HepG2 (cell line): ENCODE measurements around the gene STAM. TPM values are rescaled to one million over a fixed set of nuclear protein-coding genes. Genes with fewer than 3 reads are reported as not detected.

ENCODE experiments used
- ATAC-seq: fragments of 200-7000 bp; cut with Tn5 transposase; 3 replicates; pipeline ENCODE4 v1.9.1; 2020; ENCODE audit warnings: mild to moderate bottlenecking, moderate library complexity
- BruUV-seq: library from RNA; stranded (reverse); fragments of 400-500 nt; replicated peaks from 2 replicates; lab custom pipeline; 2021; lab: Mats Ljungman, UMichigan
- CTCF ChIA-PET: fragments of 300-600 bp; formaldehyde crosslinking; extraction: SDS; loops from one replicate; lab custom pipeline; 2021; ENCODE audit warnings: low total read pairs, inconsistent platforms, low intra/inter-chr PET ratio; lab: Yijun Ruan, JAX
- POLR2A ChIA-PET: fragments of 350-600 bp; sonication (Branson Sonifier 250); formaldehyde crosslinking; loops from one replicate; lab custom pipeline; 2020; ENCODE audit warnings: antibody characterized with exemption, inconsistent platforms; lab: Yijun Ruan, JAX
- DNase-seq: peaks from one replicate; pipeline ENCODE4 v3.0.0-alpha.2; 2015; ENCODE audit warnings: low spot score
- FAIRE-seq: peaks from 3 replicates; lab custom pipeline; 2011; peaks lifted over from hg19 to GRCh38; lab: Jason Lieb, UNC
- H2AFZ ChIP-seq: one replicate; pipeline ENCODE4 v1.6.1; 2011; ENCODE audit warnings: low read length, inconsistent platforms
- H3K27ac ChIP-seq: fragments of 300-600 bp; 3 replicates; pipeline ENCODE4 v1.8.0; 2011; ENCODE audit warnings: mixed run types, mild to moderate bottlenecking, mixed read lengths, low read length, inconsistent platforms; ENCODE audit not compliant: insufficient read depth; ENCODE audit errors: extremely low read length
- H3K27me3 ChIP-seq, 2 experiments: fragments of 200-600 bp in 1 of 2; 2 replicates in 1 of 2; 3 replicates in 1 of 2; pipeline versions ENCODE4 v1.6.0 to v1.8.0; 2011; ENCODE audit warnings: low read length in 2 of 2, mild to moderate bottlenecking in 2 of 2, moderate library complexity in 2 of 2, inconsistent platforms in 1 of 2; ENCODE audit not compliant: insufficient read depth in 2 of 2, control insufficient read depth in 1 of 2
- H3K36me3 ChIP-seq, 2 experiments: fragments of 200-600 bp in 1 of 2; replicated peaks in 1 of 2; 2 replicates in 1 of 2; 3 replicates in 1 of 2; pipeline versions ENCODE4 v1.5.1 to v1.8.0; 2011; ENCODE audit warnings: low read length in 2 of 2, inconsistent platforms in 1 of 2; ENCODE audit not compliant: insufficient read depth in 2 of 2, control insufficient read depth in 1 of 2
- H3K4me1 ChIP-seq: 2 replicates; pipeline ENCODE4 v1.5.1; 2012; ENCODE audit warnings: low read length, inconsistent platforms; ENCODE audit not compliant: insufficient read depth
- H3K4me2 ChIP-seq: 2 replicates; pipeline ENCODE4 v1.6.0; 2011; ENCODE audit warnings: low read depth, low read length, inconsistent platforms
- H3K4me3 ChIP-seq, 3 experiments: fragments of 200-600 bp in 1 of 3; sonication (generic), shearing (Covaris generic) in 1 of 3; replicated peaks in 1 of 3; 2 replicates each; pipeline ENCODE4 v1.5.1; 2011 to 2016; ENCODE audit warnings: low read length in 3 of 3, inconsistent platforms in 2 of 3, low read depth in 2 of 3, mild to moderate bottlenecking in 2 of 3, control low read depth in 1 of 3, mixed read lengths in 1 of 3; ENCODE audit not compliant: insufficient read depth in 1 of 3
- H3K79me2 ChIP-seq: one replicate; pipeline ENCODE4 v1.6.1; 2011; ENCODE audit warnings: low read length, inconsistent platforms; ENCODE audit not compliant: insufficient read depth
- H3K9ac ChIP-seq: 2 replicates; pipeline ENCODE4 v1.6.0; 2011; ENCODE audit warnings: mild to moderate bottlenecking, low read depth, low read length, inconsistent platforms; ENCODE audit not compliant: insufficient read depth
- H3K9me3 ChIP-seq: 2 replicates; pipeline ENCODE4 v1.5.1; 2012; ENCODE audit warnings: mild to moderate bottlenecking, low read length
- H4K20me1 ChIP-seq: 2 replicates; pipeline ENCODE4 v1.6.0; 2011; ENCODE audit warnings: inconsistent platforms, mild to moderate bottlenecking, low read length, moderate library complexity; ENCODE audit not compliant: insufficient read depth
- ADNP ChIP-seq: sonication (generic); formaldehyde crosslinking; IDR thresholded peaks from 2 replicates; pipeline ENCODE4 v1.4.0; 2020; ENCODE audit warnings: missing genetic modification reagents
- HNF4A ChIP-seq: sonication (generic); formaldehyde crosslinking; IDR thresholded peaks from 2 replicates; pipeline ENCODE4 v1.4.0; 2020; ENCODE audit warnings: missing genetic modification reagents
- HNF4G ChIP-seq, 2 experiments: sonication (generic) in 1 of 2; formaldehyde crosslinking in 1 of 2; IDR thresholded peaks; 2 replicates each; pipeline versions ENCODE4 v1.4.0 to v1.6.1; 2011 to 2020; ENCODE audit warnings: borderline replicate concordance in 2 of 2, low read depth in 2 of 2, mild to moderate bottlenecking in 2 of 2, low read length in 1 of 2, missing genetic modification reagents in 1 of 2, moderate library complexity in 1 of 2
- LBX2 ChIP-seq: sonication (generic); formaldehyde crosslinking; IDR thresholded peaks from 2 replicates; pipeline ENCODE4 v1.5.0; 2020; ENCODE audit warnings: missing genetic modification reagents, mild to moderate bottlenecking, borderline replicate concordance
- MXI1 ChIP-seq: IDR thresholded peaks from 3 replicates; pipeline ENCODE4 v1.6.1; 2012; ENCODE audit warnings: low read depth, low read length, inconsistent platforms, borderline replicate concordance
- RFX1 ChIP-seq: fragments of 450-650 bp; IDR thresholded peaks from 2 replicates; pipeline ENCODE4 v1.6.1; 2017
- RFX3 ChIP-seq: IDR thresholded peaks from 2 replicates; pipeline ENCODE4 v1.6.1; 2016; ENCODE audit warnings: missing biosample characterization, missing genetic modification reagents
- SNAI1 ChIP-seq: sonication (generic); formaldehyde crosslinking; IDR thresholded peaks from 2 replicates; pipeline ENCODE4 v1.5.0; 2020; ENCODE audit warnings: mild to moderate bottlenecking, missing genetic modification reagents, borderline replicate concordance
- ZBTB39 ChIP-seq: sonication (generic); formaldehyde crosslinking; IDR thresholded peaks from 2 replicates; pipeline ENCODE4 v1.5.0; 2020; ENCODE audit warnings: missing genetic modification reagents
- ZNF629 ChIP-seq: sonication (generic); formaldehyde crosslinking; conservative IDR thresholded peaks from 2 replicates; pipeline ENCODE4 v1.5.0; 2020; ENCODE audit warnings: missing genetic modification reagents
- ZNF691 ChIP-seq: sonication (generic); formaldehyde crosslinking; IDR thresholded peaks from 2 replicates; pipeline ENCODE4 v1.4.0; 2020; ENCODE audit warnings: missing genetic modification reagents, low read depth, mild to moderate bottlenecking, borderline replicate concordance
- WGBS: methylation state at CpG from one replicate; pipeline ENCODE4 v1.1.6; 2017; ENCODE audit warnings: low lambda C conversion rate; 5-methylcytosine and 5-hydroxymethylcytosine counted together
- in situ Hi-C: cut with HindIII; loops from 2 replicates; pipeline ENCODE4 v1.10.0; 2017; ENCODE audit warnings: low pct_unique_long_range_greater_than_20kb; ENCODE audit not compliant: extremely low pct_ligation_motif_present
- intact Hi-C: fragments of 100-400 bp; cut with micrococcal nuclease; formaldehyde crosslinking; loops from one replicate; pipeline ENCODE4 v1.10.0; 2022; ENCODE audit not compliant: unreplicated experiment
- polyA plus RNA-seq, 8 experiments: library from polyadenylated mRNA; depleted of rRNA in 3 of 8; stranded (reverse) in 7 of 8; unstranded in 1 of 8; fragments of >200 nt; fragmentation: Illumina TruSeq in 4 of 8; extraction: Trizol in 4 of 8; gene quantifications; 2 replicates each; pipeline versions ENCODE4 v1.2.1 to v1.2.3, GENCODE V29; 2011 to 2016; ENCODE audit warnings: low read depth in 4 of 8, missing spikeins in 1 of 8, mixed read lengths in 1 of 8; ENCODE audit not compliant: insufficient read depth in 1 of 8
- total RNA-seq, 5 experiments: library from RNA; depleted of rRNA; stranded (reverse); fragments of >200 nt; fragmentation: Illumina TruSeq; extraction: Trizol; gene quantifications; 2 replicates each; pipeline ENCODE4 v1.2.3, GENCODE V29; 2016; ENCODE audit warnings: low read depth in 1 of 5

Gene STAM
- total and polyA plus RNA-seq, 2 of the 13 experiments (the other 11 are each of a cell fraction or from before 2014, with no cell fraction given) = 19.5 to 25.1 TPM

GRCh38 chr10:17756557-17757217, 112.7 kb downstream of the STAM start:
- peaks cover 14% of the 10 kb centered on the region for H3K4me1 ChIP-seq
- H3K4me2 ChIP-seq = peak overlapping the region; percentile 67
- H4K20me1 ChIP-seq = no peaks in the 10 kb centered on the region
- no peaks in the 10 kb centered on the region for H3K36me3 ChIP-seq
- in situ Hi-C loops = no loop called here
- peak; percentile 64 for FAIRE-seq
- H3K27ac ChIP-seq = no peak overlapping the region
- H3K9ac ChIP-seq = no peak overlapping the region
- 28% methylated on average over 7 of the region's 7 CpGs for WGBS
- H2AFZ ChIP-seq = no peak overlapping the region
- peak; percentile 18 for DNase-seq
- BruUV-seq = no TSS peak
- CTCF ChIA-PET = no interaction called here
- no peaks in the 10 kb centered on the region for H3K9me3 ChIP-seq
- POLR2A ChIA-PET = no interaction called here
- peak overlapping the region; percentile 9 to 42 (median 37); a peak in 3 of 6 replicates for H3K4me3 ChIP-seq
- peak; percentile 83 for ATAC-seq
- intact Hi-C loops = no loop called here
- TF ChIP-seq ZNF691 (CRISPR knock-in tag) = peak; percentile 50; the same call in 1 of the 2 replicates
- no peak for TF ChIP-seq LBX2 (CRISPR knock-in tag)
- peak; percentile 81 for TF ChIP-seq ZNF629 (CRISPR knock-in tag)
- peak; percentile 57 for TF ChIP-seq RFX3
- TF ChIP-seq ADNP (CRISPR knock-in tag) = 0 out of 2 replicates have a peak, but pooled peaks have one; percentile 27
- peak; percentile 60; the same call in 1 of the 2 replicates for TF ChIP-seq RFX1
- no peak for TF ChIP-seq ZBTB39 (CRISPR knock-in tag)
- TF ChIP-seq HNF4G (IDR thresholded peaks at IDR 0.05; ENCODE audit: borderline replicate concordance, low read depth, low read length) = peak; percentile 44
- TF ChIP-seq HNF4G (CRISPR knock-in tag; IDR thresholded peaks at IDR 0.05; ENCODE audit: borderline replicate concordance, low read depth) = no peak
- TF ChIP-seq MXI1 = 0 out of 3 replicates have a peak, but pooled peaks have one; percentile 20
- TF ChIP-seq SNAI1 = no peak
- TF ChIP-seq HNF4A (CRISPR knock-in tag) = peak; percentile 42; the same call in 1 of the 2 replicates
- peaks cover 0 to 2% of the 10 kb centered on the region in 2 experiments; a peak in 2 of 5 replicates for H3K27me3 ChIP-seq
- H3K79me2 ChIP-seq = no peaks in the 10 kb centered on the region
